Measurements from ENCODE around the gene MYO7A. TPM values are rescaled to one million over a fixed set of nuclear protein-coding genes. Genes with fewer than 3 reads are reported as not detected.

MYO7A gene
- total RNA-seq, 1 donor from 2014 or later: 11.6 TPM

DNA sequence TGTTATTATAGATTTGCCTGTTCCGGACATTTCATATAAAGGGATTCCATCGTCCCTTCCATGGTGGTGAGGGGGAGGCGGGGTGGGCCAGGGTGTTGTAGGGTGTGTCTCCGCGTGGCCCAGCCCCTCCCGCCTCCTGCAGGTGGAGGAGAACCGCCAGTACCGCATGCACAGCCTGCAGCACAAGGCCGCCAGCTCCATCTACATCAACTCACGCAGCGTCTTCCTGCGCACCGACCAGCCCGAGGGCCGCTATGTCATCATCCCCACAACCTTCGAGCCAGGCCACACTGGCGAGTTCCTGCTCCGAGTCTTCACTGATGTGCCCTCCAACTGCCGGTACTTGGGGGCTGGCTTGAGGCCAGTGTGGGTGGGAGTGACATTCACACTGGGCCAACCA lies 7.5 kb upstream of the MYO7A start:
- Mint-ChIP-seq H3K4me1 (ENCODE audit: low read depth, unreplicated experiment) (no peaks in the 10 kb centered on the region), H3K36me3 (ENCODE audit: unreplicated experiment) (no peaks in the 10 kb centered on the region), H3K9me3 (ENCODE audit: unreplicated experiment) (no peaks in the 10 kb centered on the region), H3K27ac (ENCODE audit: unreplicated experiment) (no peak overlapping the region), H3K27me3 (ENCODE audit: unreplicated experiment) (no peaks in the 10 kb centered on the region), H3K4me3 (ENCODE audit: unreplicated experiment) (no peak overlapping the region)
- no peak for TF ChIP-seq CTCF (IDR thresholded peaks at IDR 0.05; ENCODE audit: partially characterized antibody, unreplicated experiment)
- no peak for DNase-seq

DNA sequence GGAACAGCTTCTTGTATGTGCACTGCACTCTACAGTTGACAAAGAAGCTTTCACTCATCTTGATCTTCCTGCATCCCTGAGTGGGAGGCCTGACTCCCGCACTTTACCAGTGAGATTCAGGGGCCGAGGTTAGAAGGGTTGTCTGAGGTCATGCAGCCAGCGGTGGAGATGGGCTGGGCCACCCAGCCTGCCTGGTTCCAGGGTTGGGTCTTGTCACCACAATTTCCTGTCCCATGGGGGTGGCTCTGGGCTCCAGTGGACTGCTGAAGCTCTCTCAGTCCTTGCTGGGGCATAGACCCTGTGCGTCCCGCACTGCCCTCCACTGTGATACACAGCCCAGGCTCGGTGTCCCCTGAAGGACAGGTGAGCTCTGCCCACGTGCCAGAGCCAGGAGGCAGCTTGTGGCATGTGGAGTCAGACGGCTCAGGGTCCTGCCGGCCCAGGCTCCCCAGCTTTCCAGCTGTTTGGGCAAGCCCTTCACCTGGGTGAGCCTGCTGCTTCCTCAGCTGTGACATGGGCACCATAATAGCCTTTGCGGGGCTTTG lies 6.9 kb upstream of the MYO7A start:
- no peaks in the 10 kb centered on the region for H3K9me3 Mint-ChIP-seq (ENCODE audit: unreplicated experiment)
- H3K36me3 Mint-ChIP-seq (ENCODE audit: unreplicated experiment): no peaks in the 10 kb centered on the region
- H3K4me3 Mint-ChIP-seq (ENCODE audit: unreplicated experiment): no peak overlapping the region
- peaks cover under 1% of the 10 kb centered on the region for H3K27me3 Mint-ChIP-seq (ENCODE audit: unreplicated experiment)
- H3K27ac Mint-ChIP-seq (ENCODE audit: unreplicated experiment): no peak overlapping the region
- no peaks in the 10 kb centered on the region for H3K4me1 Mint-ChIP-seq (ENCODE audit: low read depth, unreplicated experiment)
- TF ChIP-seq CTCF (IDR thresholded peaks at IDR 0.05; ENCODE audit: partially characterized antibody, unreplicated experiment): no peak
- no peak for DNase-seq

- TF ChIP-seq CTCF (IDR thresholded peaks at IDR 0.05; ENCODE audit: partially characterized antibody, unreplicated experiment): no peak
- Mint-ChIP-seq H3K9me3 (ENCODE audit: unreplicated experiment) (peaks cover 6% of the 10 kb centered on the region), H3K36me3 (ENCODE audit: unreplicated experiment) (no peaks in the 10 kb centered on the region), H3K4me1 (ENCODE audit: low read depth, unreplicated experiment) (no peaks in the 10 kb centered on the region), H3K27me3 (ENCODE audit: unreplicated experiment) (peaks cover 3% of the 10 kb centered on the region), H3K27ac (ENCODE audit: unreplicated experiment) (no peak overlapping the region), H3K4me3 (ENCODE audit: unreplicated experiment) (no peak overlapping the region)
- no peak for DNase-seq
Measured at GRCh38 chr11:77121876-77122575, 6.0 kb upstream of the MYO7A start.

DNA sequence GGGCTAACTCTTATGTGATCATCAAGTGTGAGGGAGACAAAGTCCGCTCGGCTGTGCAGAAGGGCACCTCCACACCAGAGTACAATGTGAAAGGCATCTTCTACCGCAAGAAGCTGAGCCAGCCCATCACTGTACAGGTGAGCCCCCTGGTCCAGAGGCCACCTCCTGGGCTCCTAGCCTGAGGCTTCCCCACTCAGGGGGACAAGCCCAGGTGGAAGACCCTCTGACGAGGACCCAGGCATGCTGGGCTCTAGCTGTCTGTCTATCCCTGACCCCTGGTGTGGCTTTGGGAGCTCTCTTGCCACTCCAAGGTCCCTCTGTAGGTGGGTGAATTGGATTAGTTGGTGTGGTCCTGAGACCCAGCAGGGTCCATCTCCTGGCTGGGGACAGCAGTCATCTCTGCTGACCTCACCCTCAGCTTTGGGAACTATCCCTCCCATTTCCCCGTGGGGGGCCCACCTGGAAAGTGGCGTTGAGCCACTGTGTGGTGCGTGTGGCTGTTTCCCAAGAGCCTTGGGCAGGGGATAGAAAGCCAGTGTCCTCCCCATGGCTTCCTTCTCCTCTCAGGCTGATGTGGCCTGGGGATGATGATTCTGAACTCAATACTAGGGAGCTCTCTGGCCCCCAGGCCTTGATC lies 5.4 kb upstream of the MYO7A start:
- H3K4me3 Mint-ChIP-seq (ENCODE audit: unreplicated experiment): no peak overlapping the region
- peaks cover 6% of the 10 kb centered on the region for H3K27me3 Mint-ChIP-seq (ENCODE audit: unreplicated experiment)
- H3K27ac Mint-ChIP-seq (ENCODE audit: unreplicated experiment): no peak overlapping the region
- no peaks in the 10 kb centered on the region for H3K36me3 Mint-ChIP-seq (ENCODE audit: unreplicated experiment)
- DNase-seq: no peak
- no peak for TF ChIP-seq CTCF (IDR thresholded peaks at IDR 0.05; ENCODE audit: partially characterized antibody, unreplicated experiment)
- H3K4me1 Mint-ChIP-seq (ENCODE audit: low read depth, unreplicated experiment): peaks cover 3% of the 10 kb centered on the region
- H3K9me3 Mint-ChIP-seq (ENCODE audit: unreplicated experiment): peaks cover 6% of the 10 kb centered on the region

- Mint-ChIP-seq H3K27me3 (ENCODE audit: unreplicated experiment) (peaks cover 7% of the 10 kb centered on the region), H3K9me3 (ENCODE audit: unreplicated experiment) (peaks cover 6% of the 10 kb centered on the region), H3K27ac (ENCODE audit: unreplicated experiment) (no peak overlapping the region), H3K4me3 (ENCODE audit: unreplicated experiment) (no peak overlapping the region), H3K4me1 (ENCODE audit: low read depth, unreplicated experiment) (peaks cover 10% of the 10 kb centered on the region), H3K36me3 (ENCODE audit: unreplicated experiment) (no peaks in the 10 kb centered on the region)
- TF ChIP-seq CTCF (IDR thresholded peaks at IDR 0.05; ENCODE audit: partially characterized antibody, unreplicated experiment): no peak
- no peak for DNase-seq
Measured at GRCh38 chr11:77123591-77123990, 4.5 kb upstream of the MYO7A start.

Measured in glutamatergic neuron (in vitro differentiated cells).